IMR-90 (cell line): ENCODE results near the gene PANX1. TPM values are rescaled to one million over a fixed set of nuclear protein-coding genes. Genes with fewer than 3 reads are reported as not detected.

Experiments
- ATAC-seq: fragments of 200-7000 bp; cut with Tn5 transposase; 2 replicates; pipeline ENCODE4 v1.9.1; 2020; ENCODE audit warnings: low read depth, mild to moderate bottlenecking, moderate library complexity
- BruUV-seq: library from RNA; stranded (reverse); fragments of 400-500 nt; replicated peaks from 2 replicates; lab custom pipeline; 2021; lab: Mats Ljungman, UMichigan
- CTCF ChIA-PET: fragments of 300-600 bp; formaldehyde crosslinking; extraction: SDS; loops from one replicate; lab custom pipeline; 2021; ENCODE audit warnings: antibody characterized with exemption; lab: Yijun Ruan, JAX
- POLR2A ChIA-PET: fragments of 300-600 bp; sonication (Branson Sonifier 250); formaldehyde crosslinking; loops from one replicate; lab custom pipeline; 2022; ENCODE audit warnings: antibody characterized with exemption; ENCODE audit not compliant: unreplicated experiment; lab: Charles Lee
- DNase-seq: peaks from one replicate; pipeline ENCODE4 v3.0.0; 2013
- H2AFZ ChIP-seq: replicated peaks from 2 replicates; pipeline ENCODE3; 2013; ENCODE audit warnings: low read length, mild to moderate bottlenecking; ENCODE audit not compliant: poor library complexity
- H2AK5ac ChIP-seq: 2 replicates; pipeline ENCODE4 v1.6.1; 2013; ENCODE audit warnings: low read depth, low read length, inconsistent platforms
- H2AK9ac ChIP-seq: replicated peaks from 2 replicates; pipeline ENCODE3; 2013; ENCODE audit warnings: mild to moderate bottlenecking, low read depth, low read length, moderate library complexity; ENCODE audit not compliant: poor library complexity
- H2BK120ac ChIP-seq: 2 replicates; pipeline ENCODE4 v1.6.1; 2013; ENCODE audit warnings: low read depth, low read length, inconsistent platforms
- H2BK15ac ChIP-seq: 3 replicates; pipeline ENCODE4 v1.6.1; 2013; ENCODE audit warnings: low read depth, low read length, inconsistent platforms
- H2BK20ac ChIP-seq: 2 replicates; pipeline ENCODE4 v1.6.1; 2013; ENCODE audit warnings: low read depth, mild to moderate bottlenecking, inconsistent platforms, low read length, moderate library complexity
- H2BK5ac ChIP-seq: 2 replicates; pipeline ENCODE4 v1.6.1; 2013; ENCODE audit warnings: mild to moderate bottlenecking, low read depth, low read length, inconsistent platforms; ENCODE audit not compliant: poor library complexity, severe bottlenecking
- H3K14ac ChIP-seq: replicated peaks from 2 replicates; pipeline ENCODE4 v1.6.1; 2013; ENCODE audit warnings: low read depth, low read length, inconsistent platforms
- H3K18ac ChIP-seq: 2 replicates; pipeline ENCODE4 v1.6.1; 2013; ENCODE audit warnings: low read depth, low read length, control low read depth
- H3K23ac ChIP-seq: 2 replicates; pipeline ENCODE4 v1.6.1; 2013; ENCODE audit warnings: low read depth, low read length, inconsistent platforms
- H3K27ac ChIP-seq: 2 replicates; pipeline ENCODE4 v1.5.1; 2013; ENCODE audit warnings: mild to moderate bottlenecking, control low read depth, low read length; ENCODE audit not compliant: insufficient read depth
- H3K27me3 ChIP-seq: 2 replicates; pipeline ENCODE4 v1.6.1; 2013; ENCODE audit warnings: low read length; ENCODE audit not compliant: control insufficient read depth, insufficient read depth
- H3K36me3 ChIP-seq: 2 replicates; pipeline ENCODE4 v1.6.1; 2013; ENCODE audit warnings: low read length, mixed read lengths; ENCODE audit not compliant: control insufficient read depth, insufficient read depth
- H3K4ac ChIP-seq: 2 replicates; pipeline ENCODE4 v1.6.1; 2013; ENCODE audit warnings: low read depth, low read length, inconsistent platforms
- H3K4me1 ChIP-seq: 2 replicates; pipeline ENCODE4 v1.6.1; 2013; ENCODE audit warnings: low read length, mixed read lengths; ENCODE audit not compliant: control insufficient read depth, insufficient read depth
- H3K4me2 ChIP-seq: 2 replicates; pipeline ENCODE4 v1.6.1; 2013; ENCODE audit warnings: low read depth, mild to moderate bottlenecking, control low read depth, low read length, moderate library complexity
- H3K4me3 ChIP-seq: 2 replicates; pipeline ENCODE4 v1.5.1; 2013; ENCODE audit warnings: low read depth, mild to moderate bottlenecking, control low read depth, low read length, moderate library complexity; ENCODE audit not compliant: insufficient read depth
- H3K56ac ChIP-seq: 2 replicates; pipeline ENCODE4 v1.6.1; 2013; ENCODE audit warnings: low read length, inconsistent platforms; ENCODE audit not compliant: insufficient read depth; ENCODE audit errors: extremely low read depth
- H3K79me1 ChIP-seq, 2 experiments: 2 replicates each; pipeline ENCODE4 v1.6.1; 2013; ENCODE audit warnings: low read length in 2 of 2, inconsistent platforms in 1 of 2, low read depth in 1 of 2
- H3K9ac ChIP-seq: 2 replicates; pipeline ENCODE4 v1.6.1; 2013; ENCODE audit warnings: low read depth, low read length, control low read depth
- H3K9me1 ChIP-seq: 2 replicates; pipeline ENCODE4 v1.6.1; 2013; ENCODE audit warnings: low read length, inconsistent platforms; ENCODE audit not compliant: insufficient read depth
- H3K9me3 ChIP-seq: 2 replicates; pipeline ENCODE4 v1.6.1; 2013; ENCODE audit warnings: low read length; ENCODE audit not compliant: control insufficient read depth, insufficient read depth
- H4K20me1 ChIP-seq: 2 replicates; pipeline ENCODE4 v1.6.1; 2013; ENCODE audit warnings: low read length, inconsistent platforms; ENCODE audit not compliant: insufficient read depth
- H4K5ac ChIP-seq: 2 replicates; pipeline ENCODE4 v1.6.1; 2013; ENCODE audit warnings: mild to moderate bottlenecking, low read depth, low read length, control low read depth
- H4K8ac ChIP-seq, 2 experiments: 2 replicates each; pipeline ENCODE4 v1.6.1; 2013; ENCODE audit warnings: low read depth in 2 of 2, low read length in 2 of 2, control low read depth in 1 of 2, inconsistent platforms in 1 of 2
- H4K91ac ChIP-seq: 2 replicates; pipeline ENCODE4 v1.6.1; 2013; ENCODE audit warnings: low read depth, low read length, inconsistent platforms; ENCODE audit not compliant: insufficient read depth
- CEBPB ChIP-seq: IDR thresholded peaks from 2 replicates; pipeline ENCODE4 v1.6.1; 2012; ENCODE audit warnings: low read depth, low read length, improper control_type of control experiment
- ELK1 ChIP-seq: fragments of 150-350 bp; IDR thresholded peaks from 2 replicates; pipeline ENCODE4 v1.6.1; 2016; ENCODE audit warnings: low read depth, mild to moderate bottlenecking, low read length, moderate library complexity, borderline replicate concordance
- MXI1 ChIP-seq: IDR thresholded peaks from 2 replicates; pipeline ENCODE4 v1.6.1; 2012; ENCODE audit warnings: low read depth, mild to moderate bottlenecking, low read length, moderate library complexity, borderline replicate concordance
- NFE2L2 ChIP-seq: fragments of 150-350 bp; IDR thresholded peaks from 2 replicates; pipeline ENCODE4 v1.6.1; 2016; ENCODE audit warnings: low read depth, mild to moderate bottlenecking, low read length
- RAD21 ChIP-seq: IDR thresholded peaks from 2 replicates; pipeline ENCODE4 v1.6.1; 2012; ENCODE audit warnings: low read length, improper control_type of control experiment
- RFX5 ChIP-seq: IDR thresholded peaks from 2 replicates; pipeline ENCODE4 v1.8.0; 2012; ENCODE audit warnings: low read depth, mild to moderate bottlenecking, low read length, moderate library complexity
- SMC3 ChIP-seq: fragments of 150-350 bp; IDR thresholded peaks from 2 replicates; pipeline ENCODE4 v1.6.1; 2016; ENCODE audit warnings: low read depth, mild to moderate bottlenecking, antibody characterized with exemption, low read length, moderate library complexity
- USF2 ChIP-seq: fragments of 150-350 bp; IDR thresholded peaks from 2 replicates; pipeline ENCODE4 v1.6.1; 2017; ENCODE audit warnings: mild to moderate bottlenecking, antibody characterized with exemption, low read length, low read depth
- WGBS, 2 experiments: methylation state at CpG; one replicate each; pipeline versions ENCODE4 v1.1.5 to v1.1.7; 2013; ENCODE audit warnings: missing lambda C conversion rate in 2 of 2; ENCODE audit not compliant: insufficient read length in 1 of 2; ENCODE audit errors: extremely low coverage in 2 of 2; 5-methylcytosine and 5-hydroxymethylcytosine counted together
- dilution Hi-C: fragments of 300-500 bp; cut with HindIII; formaldehyde crosslinking; loops from one replicate; pipeline ENCODE4 v1.14.3; 2018; ENCODE audit warnings: low sequenced_read_pairs; ENCODE audit not compliant: unreplicated experiment
- in situ Hi-C: fragments of 300-500 bp; cut with MboI; formaldehyde crosslinking; loops from 3 replicates; pipeline ENCODE4 v1.14.3; 2019; ENCODE audit warnings: low sequenced_read_pairs, inconsistent platforms, mixed read lengths
- intact Hi-C: fragments of 100-400 bp; cut with micrococcal nuclease; formaldehyde crosslinking; loops from 2 replicates; pipeline ENCODE4 v1.10.0; 2022
- polyA plus RNA-seq, 3 experiments: library from polyadenylated mRNA; depleted of rRNA; stranded (reverse); fragments of >200 nt; gene quantifications; 2 replicates each; pipeline ENCODE4 v1.2.3, GENCODE V29; 2012; ENCODE audit warnings: low replicate concordance in 1 of 3
- total RNA-seq: library from RNA; depleted of rRNA; stranded (reverse); fragments of >200 nt; gene quantifications from 2 replicates; pipeline ENCODE4 v1.2.3, GENCODE V29; 2012

The PANX1 gene
- total and polyA plus RNA-seq, 2 of the 4 experiments (the other 2 are of a cell fraction) = 29.8 to 70.8 TPM

- no peak for ATAC-seq
- H3K14ac ChIP-seq = no peak overlapping the region
- no peaks in the 10 kb centered on the region for H3K9me3 ChIP-seq
- H3K27ac ChIP-seq = no peak overlapping the region
- dilution Hi-C loops (no loop called here), intact Hi-C loops (no loop called here), in situ Hi-C loops (no loop called here)
- no peak overlapping the region for H3K4ac ChIP-seq
- peaks cover 55 to 69% of the 10 kb centered on the region in 2 experiments for H3K79me1 ChIP-seq
- H2AK5ac ChIP-seq = no peak overlapping the region
- H2BK15ac ChIP-seq = no peak overlapping the region
- no peak overlapping the region for H2BK5ac ChIP-seq
- peaks cover 4% of the 10 kb centered on the region; the same call in 1 of the 2 replicates for H3K36me3 ChIP-seq
- no TSS peak for BruUV-seq
- no peak overlapping the region for H3K56ac ChIP-seq
- TF ChIP-seq NFE2L2 (no peak), SMC3 (no peak), RAD21 (no peak), CEBPB (no peak), USF2 (no peak), MXI1 (no peak), ELK1 (no peak), RFX5 (no peak)
- peaks cover 20% of the 10 kb centered on the region for H3K9me1 ChIP-seq
- H3K9ac ChIP-seq = no peak overlapping the region
- no peak overlapping the region for H2AFZ ChIP-seq
- H4K91ac ChIP-seq = no peak overlapping the region
- 0 out of 2 replicates have a peak, but pooled peaks cover 1% of the 10 kb centered on the region for H3K4me1 ChIP-seq
- no peak overlapping the region for H2BK120ac ChIP-seq
- no peak overlapping the region for H2BK20ac ChIP-seq
- 0 out of 2 replicates have a peak overlapping the region, but pooled peaks have one; percentile 29 for H3K23ac ChIP-seq
- ChIA-PET POLR2A (no interaction called here), CTCF (no interaction called here)
- DNase-seq = no peak
- no peak overlapping the region for H4K5ac ChIP-seq
- 100% methylated on average over 1 of the region's 1 CpG; no CpG with 5 or more reads in 1 of the 2 experiments for WGBS, 2 experiments
- peaks cover 51% of the 10 kb centered on the region for H4K20me1 ChIP-seq
- no peaks in the 10 kb centered on the region for H3K27me3 ChIP-seq
- no peak overlapping the region for H4K8ac ChIP-seq
- no peak overlapping the region for H2AK9ac ChIP-seq
- H3K18ac ChIP-seq = no peak overlapping the region
- no peak overlapping the region for H3K4me3 ChIP-seq
- no peak overlapping the region for H3K4me2 ChIP-seq
These were observed 40.2 kb downstream of the PANX1 start for GRCh38 chr11:94168882-94169281.
